Transverse colon (tissue), 4 donors: ENCODE measurements around the gene MYBPC1. TPM values are rescaled to one million over a fixed set of nuclear protein-coding genes. Genes with fewer than 3 reads are reported as not detected.

Experiments used
- DNase-seq: peaks from one replicate; pipeline ENCODE4 v3.0.0-alpha.2; 2019
- H3K27ac ChIP-seq, 4 donors: fragments of 200-600 bp; sonication (generic); 2 replicates each; pipeline ENCODE4 v1.5.1; 2016 to 2018; ENCODE audit warnings: inconsistent platforms in 4 of 4
- H3K27me3 ChIP-seq: fragments of 200-600 bp; sonication (generic); 2 replicates; pipeline ENCODE4 v1.5.1; 2017; ENCODE audit warnings: inconsistent platforms
- H3K36me3 ChIP-seq, 4 donors: fragments of 200-600 bp; sonication (generic); 2 replicates each; pipeline ENCODE4 v1.5.1; 2017 to 2019; ENCODE audit warnings: inconsistent platforms in 4 of 4
- H3K4me1 ChIP-seq, 4 donors: fragments of 200-600 bp; sonication (generic); 2 replicates each; pipeline ENCODE4 v1.5.1; 2017 to 2020; ENCODE audit warnings: inconsistent platforms in 4 of 4
- H3K4me3 ChIP-seq, 4 donors: fragments of 200-600 bp; sonication (generic); 1 replicate in 1 of 4; 2 replicates in 3 of 4; pipeline versions ENCODE4 v1.5.1 to v1.6.1; 2017 to 2019; ENCODE audit warnings: inconsistent platforms in 4 of 4
- H3K9me3 ChIP-seq, 2 donors: fragments of 200-600 bp; sonication (generic); 2 replicates each; pipeline ENCODE4 v1.5.1; 2017 to 2019; ENCODE audit warnings: inconsistent platforms in 2 of 2
- EP300 ChIP-seq: sonication (generic); formaldehyde crosslinking; IDR thresholded peaks from one replicate; pipeline ENCODE4 v1.6.1; 2017; ENCODE audit warnings: antibody characterized with exemption, low read depth
- POLR2A ChIP-seq: fragments of 450-650 bp; IDR thresholded peaks from one replicate; pipeline ENCODE4 v1.6.1; 2016; ENCODE audit warnings: antibody characterized with exemption, mild to moderate bottlenecking, moderate library complexity
- POLR2AphosphoS5 ChIP-seq, 3 donors: sonication (generic); formaldehyde crosslinking; IDR thresholded peaks; one replicate each; pipeline ENCODE4 v1.6.1; 2016; ENCODE audit warnings: antibody characterized with exemption in 3 of 3
- WGBS, 2 donors: methylation state at CpG; one replicate each; pipeline ENCODE4 v1.1.5; 2018; ENCODE audit warnings: low coverage in 1 of 2; 5-methylcytosine and 5-hydroxymethylcytosine counted together
- in situ Hi-C, 4 donors: fragments of 200-750 bp; cut with MboI; loops; one replicate each; pipeline versions ENCODE4 v1.15.0 to v1.15.1; 2017; ENCODE audit warnings: low sequenced_read_pairs in 3 of 4, low pct_ligation_motif_present in 1 of 4, low pct_unique_long_range_greater_than_20kb in 1 of 4
- intact Hi-C: fragments of 100-400 bp; cut with DNase I; formaldehyde crosslinking; loops from one replicate; pipeline ENCODE4 v1.15.1; 2023; ENCODE audit warnings: low total_unique reads
- total RNA-seq, 4 donors: library from RNA; depleted of rRNA; stranded (reverse); fragments of >200 nt; gene quantifications; one replicate each; pipeline ENCODE4 v1.1.0, GENCODE V29; 2016
- TF ChIP-seq, protein P1 (sequence below), 5 experiments: fragments of 200-600 bp in 3 of 5; fragments of 450-650 bp in 2 of 5; sonication (generic) in 3 of 5; IDR thresholded peaks; 1 replicate in 2 of 5; 2 replicates in 3 of 5; pipeline ENCODE4 v1.5.1; 2016 to 2017; ENCODE audit warnings: antibody characterized with exemption in 5 of 5, inconsistent platforms in 3 of 5, mild to moderate bottlenecking in 2 of 5, moderate library complexity in 1 of 5

The MYBPC1 gene, protein sequence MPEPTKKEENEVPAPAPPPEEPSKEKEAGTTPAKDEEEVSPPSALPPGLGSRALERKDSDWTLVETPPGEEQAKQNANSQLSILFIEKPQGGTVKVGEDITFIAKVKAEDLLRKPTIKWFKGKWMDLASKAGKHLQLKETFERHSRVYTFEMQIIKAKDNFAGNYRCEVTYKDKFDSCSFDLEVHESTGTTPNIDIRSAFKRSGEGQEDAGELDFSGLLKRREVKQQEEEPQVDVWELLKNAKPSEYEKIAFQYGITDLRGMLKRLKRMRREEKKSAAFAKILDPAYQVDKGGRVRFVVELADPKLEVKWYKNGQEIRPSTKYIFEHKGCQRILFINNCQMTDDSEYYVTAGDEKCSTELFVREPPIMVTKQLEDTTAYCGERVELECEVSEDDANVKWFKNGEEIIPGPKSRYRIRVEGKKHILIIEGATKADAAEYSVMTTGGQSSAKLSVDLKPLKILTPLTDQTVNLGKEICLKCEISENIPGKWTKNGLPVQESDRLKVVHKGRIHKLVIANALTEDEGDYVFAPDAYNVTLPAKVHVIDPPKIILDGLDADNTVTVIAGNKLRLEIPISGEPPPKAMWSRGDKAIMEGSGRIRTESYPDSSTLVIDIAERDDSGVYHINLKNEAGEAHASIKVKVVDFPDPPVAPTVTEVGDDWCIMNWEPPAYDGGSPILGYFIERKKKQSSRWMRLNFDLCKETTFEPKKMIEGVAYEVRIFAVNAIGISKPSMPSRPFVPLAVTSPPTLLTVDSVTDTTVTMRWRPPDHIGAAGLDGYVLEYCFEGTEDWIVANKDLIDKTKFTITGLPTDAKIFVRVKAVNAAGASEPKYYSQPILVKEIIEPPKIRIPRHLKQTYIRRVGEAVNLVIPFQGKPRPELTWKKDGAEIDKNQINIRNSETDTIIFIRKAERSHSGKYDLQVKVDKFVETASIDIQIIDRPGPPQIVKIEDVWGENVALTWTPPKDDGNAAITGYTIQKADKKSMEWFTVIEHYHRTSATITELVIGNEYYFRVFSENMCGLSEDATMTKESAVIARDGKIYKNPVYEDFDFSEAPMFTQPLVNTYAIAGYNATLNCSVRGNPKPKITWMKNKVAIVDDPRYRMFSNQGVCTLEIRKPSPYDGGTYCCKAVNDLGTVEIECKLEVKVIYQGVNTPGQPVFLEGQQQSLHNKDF
- total RNA-seq: 100 to 1,000 TPM in 3 of 4 donors, not detected in 1; 151 to 247 (median 182) TPM

GRCh38 chr12:101594700-101595099, at the start of gene MYBPC1:
TSS of gene MYBPC1 (plus strand) at chr12:101594971. CDS start at chr12:101595071, 100 bp downstream.
- Histone ChIP-seq H3K27ac (no peak within 1 kb of the TSS), H3K4me3 (no peak within 1 kb of the TSS), H3K27me3 (no peaks in the 10 kb centered on the region), H3K36me3 (no peaks in the 10 kb centered on the region), H3K9me3 (no peaks in the 10 kb centered on the region), H3K4me1 (peaks cover 0 to 4% (median 1%) of the 10 kb centered on the region in 4 donors)
- TF ChIP-seq, protein P1, sequence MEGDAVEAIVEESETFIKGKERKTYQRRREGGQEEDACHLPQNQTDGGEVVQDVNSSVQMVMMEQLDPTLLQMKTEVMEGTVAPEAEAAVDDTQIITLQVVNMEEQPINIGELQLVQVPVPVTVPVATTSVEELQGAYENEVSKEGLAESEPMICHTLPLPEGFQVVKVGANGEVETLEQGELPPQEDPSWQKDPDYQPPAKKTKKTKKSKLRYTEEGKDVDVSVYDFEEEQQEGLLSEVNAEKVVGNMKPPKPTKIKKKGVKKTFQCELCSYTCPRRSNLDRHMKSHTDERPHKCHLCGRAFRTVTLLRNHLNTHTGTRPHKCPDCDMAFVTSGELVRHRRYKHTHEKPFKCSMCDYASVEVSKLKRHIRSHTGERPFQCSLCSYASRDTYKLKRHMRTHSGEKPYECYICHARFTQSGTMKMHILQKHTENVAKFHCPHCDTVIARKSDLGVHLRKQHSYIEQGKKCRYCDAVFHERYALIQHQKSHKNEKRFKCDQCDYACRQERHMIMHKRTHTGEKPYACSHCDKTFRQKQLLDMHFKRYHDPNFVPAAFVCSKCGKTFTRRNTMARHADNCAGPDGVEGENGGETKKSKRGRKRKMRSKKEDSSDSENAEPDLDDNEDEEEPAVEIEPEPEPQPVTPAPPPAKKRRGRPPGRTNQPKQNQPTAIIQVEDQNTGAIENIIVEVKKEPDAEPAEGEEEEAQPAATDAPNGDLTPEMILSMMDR (IDR thresholded peaks at IDR 0.05): no peak
- no peak for TF ChIP-seq POLR2AphosphoS5 (IDR thresholded peaks at IDR 0.05)
- no peak for TF ChIP-seq POLR2A
- TF ChIP-seq EP300: no peak
- 35 to 48% methylated on average over 6 of the region's 6 CpGs for WGBS, 2 donors
- in situ Hi-C loops (no loop called here), intact Hi-C loops (no loop called here)
- no peak for DNase-seq

GRCh38 chr12:101551362-101552114, 43.2 kb upstream of the MYBPC1 start:
- TF ChIP-seq EP300 (no peak), POLR2AphosphoS5 (IDR thresholded peaks at IDR 0.05) (no peak), POLR2A (no peak)
- TF ChIP-seq, protein P1 (IDR thresholded peaks at IDR 0.05): no peak
- Histone ChIP-seq H3K4me3 (no peak overlapping the region), H3K9me3 (no peaks in the 10 kb centered on the region), H3K27ac (no peak overlapping the region), H3K36me3 (no peaks in the 10 kb centered on the region), H3K27me3 (no peaks in the 10 kb centered on the region), H3K4me1 (no peaks in the 10 kb centered on the region)
- intact Hi-C loops: no loop called here
- DNase-seq: no peak
- in situ Hi-C loops: loop anchor here in 1 of 4 donors (25.0 kb wide), 1 partner anchor 211 kb away; no protein-coding TSS in a partner anchor
- WGBS, 2 donors: 43 to 52% methylated on average over 1 to 6 of the region's 6 CpGs

- Histone ChIP-seq H3K4me3 (no peak overlapping the region), H3K27ac (no peak overlapping the region), H3K27me3 (no peaks in the 10 kb centered on the region), H3K4me1 (no peaks in the 10 kb centered on the region), H3K9me3 (no peaks in the 10 kb centered on the region), H3K36me3 (no peaks in the 10 kb centered on the region)
- TF ChIP-seq POLR2AphosphoS5 (IDR thresholded peaks at IDR 0.05): no peak
- TF ChIP-seq, protein P1 (IDR thresholded peaks at IDR 0.05): no peak
- TF ChIP-seq EP300: no peak
- intact Hi-C loops (no loop called here), in situ Hi-C loops (loop anchor here in 1 of 4 donors (25.0 kb wide), 1 partner anchor 210 kb away; no protein-coding TSS in a partner anchor)
- DNase-seq: no peak
- 28 to 60% methylated on average over 3 to 4 of the region's 4 CpGs for WGBS, 2 donors
Measured at GRCh38 chr12:101552277-101552676, 42.5 kb upstream of the MYBPC1 start.
